ENCODE results near the gene UBAP1L.

The UBAP1L gene

DNA sequence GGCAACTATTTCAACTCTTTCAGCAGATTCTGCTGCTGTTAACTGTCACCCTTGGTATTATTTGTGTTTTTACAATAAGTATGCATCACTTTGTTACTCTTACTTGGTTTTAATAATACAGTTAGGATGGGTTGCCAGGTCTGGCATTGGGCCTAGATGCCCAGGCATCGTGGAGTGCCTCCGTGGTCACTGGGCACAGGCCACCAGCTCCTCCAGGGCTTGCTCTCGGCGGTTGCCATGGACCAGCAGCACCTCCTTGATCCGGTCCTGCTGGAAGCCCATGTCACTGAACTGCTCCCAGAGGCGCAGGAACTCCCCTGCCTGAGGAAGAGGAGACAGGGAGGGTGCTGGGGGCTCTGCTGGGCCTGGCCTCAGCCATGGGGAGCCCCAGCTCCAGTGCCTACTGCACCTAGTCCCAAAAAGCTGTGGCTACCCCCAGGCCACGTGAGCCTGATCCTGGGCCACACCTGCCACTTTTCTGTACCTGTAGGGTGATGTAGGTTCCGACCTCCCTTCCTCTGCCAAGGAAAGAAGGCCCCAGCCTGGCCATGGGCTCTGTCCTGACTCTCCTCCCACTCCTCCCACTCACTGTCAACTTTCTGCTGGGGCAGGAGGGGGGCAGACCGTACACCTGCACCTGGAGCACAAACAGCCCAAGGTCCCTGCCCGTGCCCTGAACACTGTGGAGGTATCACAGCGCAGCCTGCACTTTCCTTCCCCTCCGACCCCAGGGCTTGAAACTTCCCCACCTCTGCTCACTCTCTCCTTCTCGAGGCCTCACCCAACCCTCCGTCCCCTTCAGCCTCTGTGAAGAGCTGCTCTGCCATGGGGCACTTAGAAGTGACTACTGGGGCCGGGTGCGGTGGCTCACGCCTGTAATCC is 21.8 kb downstream of the UBAP1L start:
- H3K27me3 ChIP-seq (ENCODE audit: insufficient read depth, low read length, poor library complexity), result no peaks in the 10 kb centered on the region
- no peak for TF ChIP-seq CTCF (IDR thresholded peaks at IDR 0.05; ENCODE audit: borderline replicate concordance, extremely low read depth, low read length, poor library complexity, severe bottlenecking)
- TF ChIP-seq EZH2 (IDR thresholded peaks at IDR 0.05; ENCODE audit: borderline replicate concordance, low read depth, low read length, severe bottlenecking), result no peak
- no peak overlapping the region for H2AFZ ChIP-seq (ENCODE audit: low read depth, low read length)
- no peaks in the 10 kb centered on the region for H3K36me3 ChIP-seq (ENCODE audit: insufficient read depth, low read length)
- H3K4me1 ChIP-seq (ENCODE audit: insufficient read depth, low read length), result no peaks in the 10 kb centered on the region
- H4K20me1 ChIP-seq (ENCODE audit: insufficient read depth, low read length), result no peaks in the 10 kb centered on the region
- no peaks in the 10 kb centered on the region for H3K9me3 ChIP-seq (ENCODE audit: insufficient read depth, low read length, severe bottlenecking)
- H3K27ac ChIP-seq (ENCODE audit: low read length), result no peak overlapping the region
- no peaks in the 10 kb centered on the region for H3K79me2 ChIP-seq (ENCODE audit: insufficient read depth, low read length)
- H3K4me3 ChIP-seq (ENCODE audit: low read depth in 1 of 2, low read length in 2 of 2), result no peak overlapping the region
- no peak overlapping the region for H3K9ac ChIP-seq (ENCODE audit: low read depth, low read length)
- no peak overlapping the region for H3K4me2 ChIP-seq (ENCODE audit: insufficient read depth, low read length)
- ATAC-seq (ENCODE audit: insufficient read depth, low read depth) (no peak), DNase-seq (no peak)

DNA sequence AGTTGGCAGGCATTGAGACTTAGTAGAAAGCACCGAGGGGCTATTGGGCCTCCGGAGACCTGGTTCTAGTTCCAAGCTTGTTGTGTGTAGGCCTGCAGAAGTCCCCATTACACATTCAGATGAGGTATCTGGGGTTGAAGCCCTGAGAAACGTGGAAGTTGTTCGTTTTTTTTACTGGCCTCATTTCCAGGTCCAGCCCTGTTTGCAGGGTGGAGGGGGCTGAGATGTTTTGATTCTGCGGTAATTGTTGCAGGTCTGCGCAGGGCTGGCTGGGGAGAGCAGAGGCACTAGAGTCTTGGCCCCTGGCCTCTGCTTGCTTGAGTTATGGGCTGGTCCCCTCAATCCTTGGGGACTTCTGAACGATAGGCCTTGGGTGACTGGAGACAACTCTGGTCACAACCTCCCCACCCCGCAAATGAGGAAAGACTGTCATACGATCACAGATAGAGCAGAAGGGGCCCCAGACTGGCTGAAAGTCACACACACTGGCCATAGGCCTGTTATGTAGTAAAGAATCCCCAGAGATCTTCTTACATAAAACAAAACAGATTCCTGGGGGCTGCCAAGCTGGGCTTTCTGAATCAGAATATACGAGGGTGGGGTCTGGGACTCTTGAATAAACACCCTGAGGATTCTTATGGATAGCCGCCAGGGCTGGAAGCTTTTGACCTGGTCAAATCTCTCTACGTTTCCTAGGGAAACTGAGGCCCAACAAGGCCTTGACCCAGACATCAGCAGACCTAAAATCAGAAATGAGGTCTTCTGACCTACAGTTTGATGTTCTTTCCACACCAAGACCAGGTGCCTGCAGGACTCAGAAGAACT is 22.8 kb downstream of the UBAP1L start:
- H3K27me3 ChIP-seq (ENCODE audit: insufficient read depth, low read length, poor library complexity), result no peaks in the 10 kb centered on the region
- no peak overlapping the region for H3K4me2 ChIP-seq (ENCODE audit: insufficient read depth, low read length)
- H3K36me3 ChIP-seq (ENCODE audit: insufficient read depth, low read length), result no peaks in the 10 kb centered on the region
- no peak overlapping the region for H3K9ac ChIP-seq (ENCODE audit: low read depth, low read length)
- H3K27ac ChIP-seq (ENCODE audit: low read length), result no peak overlapping the region
- TF ChIP-seq EZH2 (IDR thresholded peaks at IDR 0.05; ENCODE audit: borderline replicate concordance, low read depth, low read length, severe bottlenecking) (no peak), CTCF (IDR thresholded peaks at IDR 0.05; ENCODE audit: borderline replicate concordance, extremely low read depth, low read length, poor library complexity, severe bottlenecking) (no peak)
- no peak overlapping the region for H3K4me3 ChIP-seq (ENCODE audit: low read depth in 1 of 2, low read length in 2 of 2)
- H4K20me1 ChIP-seq (ENCODE audit: insufficient read depth, low read length), result no peaks in the 10 kb centered on the region
- H3K9me3 ChIP-seq (ENCODE audit: insufficient read depth, low read length, severe bottlenecking), result no peaks in the 10 kb centered on the region
- DNase-seq (no peak), ATAC-seq (ENCODE audit: insufficient read depth, low read depth) (no peak)
- H2AFZ ChIP-seq (ENCODE audit: low read depth, low read length), result no peak overlapping the region
- H3K4me1 ChIP-seq (ENCODE audit: insufficient read depth, low read length), result no peaks in the 10 kb centered on the region
- H3K79me2 ChIP-seq (ENCODE audit: insufficient read depth, low read length), result no peaks in the 10 kb centered on the region

DNA sequence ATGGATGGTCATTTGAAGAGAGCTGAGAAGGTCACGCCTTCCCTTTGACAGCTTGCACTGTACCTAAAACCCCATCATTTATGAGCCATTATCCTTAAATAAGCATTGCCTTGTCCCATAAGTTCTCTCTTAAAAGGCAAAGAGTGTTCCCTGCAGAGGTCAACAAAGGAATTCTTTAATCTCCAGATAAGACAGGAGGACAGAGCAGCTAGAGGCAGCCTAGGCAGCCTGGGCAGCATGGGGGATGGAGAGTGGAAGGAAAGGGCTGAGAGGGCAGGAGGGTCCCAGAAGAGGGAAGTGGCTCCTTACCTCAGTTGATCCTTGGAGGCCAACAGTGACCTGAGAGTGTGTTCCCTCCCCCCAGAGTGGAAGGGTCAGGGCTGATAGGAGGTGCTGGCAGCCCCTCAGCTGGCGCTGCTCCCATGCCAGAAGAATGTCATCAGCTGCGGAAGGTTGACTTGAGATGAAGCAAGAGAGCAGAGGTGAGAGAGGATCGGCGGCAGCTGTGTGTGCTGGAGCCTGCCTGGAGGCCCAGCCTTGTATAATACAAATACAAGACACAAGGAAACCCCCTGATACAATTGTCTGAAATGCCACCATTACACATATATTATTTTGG is 25.7 kb downstream of the UBAP1L start:
- H3K79me2 ChIP-seq (ENCODE audit: insufficient read depth, low read length), result no peaks in the 10 kb centered on the region
- no peak overlapping the region for H3K4me2 ChIP-seq (ENCODE audit: insufficient read depth, low read length)
- no peak for DNase-seq
- no peak overlapping the region for H3K27ac ChIP-seq (ENCODE audit: low read length)
- no peak overlapping the region for H3K4me3 ChIP-seq (ENCODE audit: low read depth in 1 of 2, low read length in 2 of 2)
- TF ChIP-seq CTCF (IDR thresholded peaks at IDR 0.05; ENCODE audit: borderline replicate concordance, extremely low read depth, low read length, poor library complexity, severe bottlenecking) (no peak), EZH2 (IDR thresholded peaks at IDR 0.05; ENCODE audit: borderline replicate concordance, low read depth, low read length, severe bottlenecking) (no peak)
- H3K9ac ChIP-seq (ENCODE audit: low read depth, low read length), result no peak overlapping the region
- no peaks in the 10 kb centered on the region for H3K36me3 ChIP-seq (ENCODE audit: insufficient read depth, low read length)
- H2AFZ ChIP-seq (ENCODE audit: low read depth, low read length), result no peak overlapping the region
- ATAC-seq (ENCODE audit: insufficient read depth, low read depth), result no peak
- H3K27me3 ChIP-seq (ENCODE audit: insufficient read depth, low read length, poor library complexity), result peaks cover 4% of the 10 kb centered on the region
- H3K4me1 ChIP-seq (ENCODE audit: insufficient read depth, low read length), result no peaks in the 10 kb centered on the region
- H4K20me1 ChIP-seq (ENCODE audit: insufficient read depth, low read length), result no peaks in the 10 kb centered on the region
- no peaks in the 10 kb centered on the region for H3K9me3 ChIP-seq (ENCODE audit: insufficient read depth, low read length, severe bottlenecking)
